ENCODE measurements around the gene ADGRF1. TPM values are rescaled to one million over a fixed set of nuclear protein-coding genes. Genes with fewer than 3 reads are reported as not detected.

Gene ADGRF1
- total and polyA plus RNA-seq, 2 donors (not counting 1 experiment from before 2014, with no cell fraction given) = not detected

DNA sequence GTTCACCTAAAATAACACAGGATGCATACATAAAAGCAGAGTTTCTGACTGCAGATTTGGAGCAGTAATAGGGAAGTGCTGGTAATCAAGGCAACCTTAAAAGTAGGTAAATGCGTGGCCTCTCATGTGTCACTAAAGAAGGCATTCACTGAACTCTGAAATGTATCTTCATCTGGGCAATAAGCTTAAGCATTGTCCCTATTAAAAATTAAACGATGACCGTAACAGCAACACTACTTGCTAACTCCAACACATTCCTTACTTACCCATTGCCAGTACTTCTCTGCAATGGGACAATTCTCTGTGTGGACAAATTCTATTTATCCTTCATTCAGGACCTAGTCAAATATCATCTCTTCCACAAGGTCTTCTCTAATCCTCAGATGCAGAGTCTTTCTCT, 19.9 kb downstream of the ADGRF1 start:
- Histone ChIP-seq H3K27ac (ENCODE audit: insufficient read depth, low read length) (no peak overlapping the region), H2AFZ (ENCODE audit: low read length) (no peak overlapping the region), H4K20me1 (ENCODE audit: control insufficient read depth, extremely low read depth, insufficient read depth, low read length) (no peaks in the 10 kb centered on the region), H3K36me3 (ENCODE audit: control insufficient read depth, insufficient read depth, low read length) (no peaks in the 10 kb centered on the region), H3K27me3 (ENCODE audit: control insufficient read depth, insufficient read depth, low read length) (no peaks in the 10 kb centered on the region), H3K4me2 (ENCODE audit: extremely low read depth, insufficient read depth, low read length) (no peak overlapping the region), H3K9ac (ENCODE audit: insufficient read depth, low read length) (no peak overlapping the region), H3K9me3 (ENCODE audit: control insufficient read depth, insufficient read depth, low read depth, low read length) (no peaks in the 10 kb centered on the region), H3K4me1 (ENCODE audit: control insufficient read depth, extremely low read depth, insufficient read depth, low read length) (no peaks in the 10 kb centered on the region), H3K4me3 (replicated peaks in 1 of 4; ENCODE audit: control extremely low read depth in 1 of 4, insufficient read depth in 1 of 4, low read depth in 3 of 4, low read length in 4 of 4) (no peak overlapping the region), H3K79me2 (ENCODE audit: control insufficient read depth, insufficient read depth, low read length) (no peaks in the 10 kb centered on the region)
- no peak for DNase-seq (ENCODE audit: low read depth in 2 of 2)
- TF ChIP-seq CTCF (conservative IDR thresholded peaks at IDR 0.05 in 1 of 2, IDR thresholded peaks at IDR 0.05 in 1 of 2; ENCODE audit: low read depth in 1 of 2, low read length in 2 of 2) (no peak), EZH2 (IDR thresholded peaks at IDR 0.05; ENCODE audit: low read length, missing control alignments) (no peak)

DNA sequence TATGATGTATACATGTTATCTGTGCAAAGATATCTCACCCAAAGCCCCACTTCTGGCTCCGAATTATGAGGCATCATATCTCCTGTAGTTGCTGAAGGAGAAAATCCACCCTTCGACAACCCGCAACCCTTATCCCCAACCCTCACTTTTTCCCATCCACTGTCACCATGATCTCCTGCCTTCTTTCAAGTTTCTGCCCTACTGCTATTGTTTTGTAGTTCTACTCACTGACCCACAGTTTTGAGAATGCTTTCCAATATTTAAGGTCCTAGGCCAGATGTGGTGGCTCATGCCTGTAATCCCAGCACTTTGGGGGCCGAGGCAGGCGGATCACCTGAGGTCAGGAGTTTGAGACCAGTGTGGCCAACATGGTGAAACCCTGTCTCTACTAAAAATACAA, 22.2 kb downstream of the ADGRF1 start:
- no peak for DNase-seq (ENCODE audit: low read depth in 2 of 2)
- H3K79me2 ChIP-seq (ENCODE audit: control insufficient read depth, insufficient read depth, low read length) = no peaks in the 10 kb centered on the region
- no peaks in the 10 kb centered on the region for H4K20me1 ChIP-seq (ENCODE audit: control insufficient read depth, extremely low read depth, insufficient read depth, low read length)
- TF ChIP-seq CTCF (conservative IDR thresholded peaks at IDR 0.05 in 1 of 2, IDR thresholded peaks at IDR 0.05 in 1 of 2; ENCODE audit: low read depth in 1 of 2, low read length in 2 of 2) (no peak), EZH2 (IDR thresholded peaks at IDR 0.05; ENCODE audit: low read length, missing control alignments) (no peak)
- no peaks in the 10 kb centered on the region for H3K36me3 ChIP-seq (ENCODE audit: control insufficient read depth, insufficient read depth, low read length)
- H3K4me3 ChIP-seq (replicated peaks in 1 of 4; ENCODE audit: control extremely low read depth in 1 of 4, insufficient read depth in 1 of 4, low read depth in 3 of 4, low read length in 4 of 4) = no peak overlapping the region
- no peaks in the 10 kb centered on the region for H3K9me3 ChIP-seq (ENCODE audit: control insufficient read depth, insufficient read depth, low read depth, low read length)
- no peak overlapping the region for H3K9ac ChIP-seq (ENCODE audit: insufficient read depth, low read length)
- H2AFZ ChIP-seq (ENCODE audit: low read length) = no peak overlapping the region
- H3K4me2 ChIP-seq (ENCODE audit: extremely low read depth, insufficient read depth, low read length) = no peak overlapping the region
- H3K27me3 ChIP-seq (ENCODE audit: control insufficient read depth, insufficient read depth, low read length) = no peaks in the 10 kb centered on the region
- no peak overlapping the region for H3K27ac ChIP-seq (ENCODE audit: insufficient read depth, low read length)
- no peaks in the 10 kb centered on the region for H3K4me1 ChIP-seq (ENCODE audit: control insufficient read depth, extremely low read depth, insufficient read depth, low read length)

DNA sequence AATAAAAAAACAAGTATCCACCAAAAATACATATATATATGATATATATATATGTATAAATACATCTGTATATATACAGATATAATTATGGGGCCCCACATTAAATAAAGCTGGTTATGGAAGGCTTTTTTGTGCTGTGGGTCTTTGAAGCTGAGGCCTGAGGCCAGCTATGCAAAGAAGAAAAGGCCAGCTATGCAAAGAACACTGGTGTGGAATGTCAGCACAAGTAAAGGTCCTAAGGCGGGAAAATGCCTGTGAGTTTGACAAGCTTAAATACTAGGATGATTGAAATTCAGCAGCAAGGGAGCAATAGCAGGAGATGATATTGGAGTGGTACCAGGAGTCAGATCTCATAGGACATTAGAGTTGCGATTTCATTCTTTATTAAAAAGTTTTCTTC, 25.2 kb downstream of the ADGRF1 start:
- no peak overlapping the region for H2AFZ ChIP-seq (ENCODE audit: low read length)
- H3K27ac ChIP-seq (ENCODE audit: insufficient read depth, low read length) = no peak overlapping the region
- no peaks in the 10 kb centered on the region for H3K9me3 ChIP-seq (ENCODE audit: control insufficient read depth, insufficient read depth, low read depth, low read length)
- TF ChIP-seq EZH2 (IDR thresholded peaks at IDR 0.05; ENCODE audit: low read length, missing control alignments) (no peak), CTCF (conservative IDR thresholded peaks at IDR 0.05 in 1 of 2, IDR thresholded peaks at IDR 0.05 in 1 of 2; ENCODE audit: low read depth in 1 of 2, low read length in 2 of 2) (no peak)
- DNase-seq (ENCODE audit: low read depth in 2 of 2) = no peak
- no peak overlapping the region for H3K4me2 ChIP-seq (ENCODE audit: extremely low read depth, insufficient read depth, low read length)
- H3K9ac ChIP-seq (ENCODE audit: insufficient read depth, low read length) = no peak overlapping the region
- no peaks in the 10 kb centered on the region for H3K27me3 ChIP-seq (ENCODE audit: control insufficient read depth, insufficient read depth, low read length)
- H4K20me1 ChIP-seq (ENCODE audit: control insufficient read depth, extremely low read depth, insufficient read depth, low read length) = no peaks in the 10 kb centered on the region
- no peak overlapping the region for H3K4me3 ChIP-seq (replicated peaks in 1 of 4; ENCODE audit: control extremely low read depth in 1 of 4, insufficient read depth in 1 of 4, low read depth in 3 of 4, low read length in 4 of 4)
- H3K4me1 ChIP-seq (ENCODE audit: control insufficient read depth, extremely low read depth, insufficient read depth, low read length) = no peaks in the 10 kb centered on the region
- H3K79me2 ChIP-seq (ENCODE audit: control insufficient read depth, insufficient read depth, low read length) = no peaks in the 10 kb centered on the region
- no peaks in the 10 kb centered on the region for H3K36me3 ChIP-seq (ENCODE audit: control insufficient read depth, insufficient read depth, low read length)
